CD4-positive, alpha-beta T cell treated with Interleukin-12 subunit alpha and Interleukin-12 subunit beta, for 1 hour (primary cell): ENCODE data around the gene ITM2C.

Experiments used
- DNase-seq: peaks from one replicate; pipeline ENCODE4 v3.0.0-alpha.2; 2020

Gene ITM2C

DNA sequence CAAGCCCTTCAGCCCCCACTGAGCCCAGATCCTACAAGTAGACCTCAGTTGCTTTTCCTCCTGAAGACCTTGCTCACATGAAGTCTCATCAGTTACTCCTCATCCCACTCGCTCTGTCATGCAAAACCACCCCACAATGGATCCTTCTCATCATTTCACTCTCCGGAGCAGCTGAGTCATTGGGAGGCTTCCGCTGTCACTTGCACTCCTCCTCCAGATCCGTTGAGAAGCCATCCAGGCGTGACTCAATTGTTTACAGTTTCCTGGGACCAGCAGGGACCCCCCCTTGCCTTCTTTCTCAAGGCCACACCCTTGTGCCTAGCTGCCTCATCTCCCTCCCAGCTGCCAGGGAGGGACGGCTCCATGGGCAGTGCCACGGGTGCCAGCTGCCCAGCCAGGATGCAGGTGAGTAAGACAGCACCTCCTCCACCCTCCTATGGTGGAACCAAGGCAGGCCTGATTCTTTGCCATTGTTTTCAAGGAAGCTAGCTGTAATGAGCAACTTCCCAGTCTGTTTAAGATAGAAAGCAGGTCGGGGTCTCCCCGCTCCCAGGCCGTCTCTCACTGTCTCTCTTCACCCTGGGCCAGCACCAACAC is 44.0 kb downstream of the ITM2C start:
- no peak for DNase-seq

DNA sequence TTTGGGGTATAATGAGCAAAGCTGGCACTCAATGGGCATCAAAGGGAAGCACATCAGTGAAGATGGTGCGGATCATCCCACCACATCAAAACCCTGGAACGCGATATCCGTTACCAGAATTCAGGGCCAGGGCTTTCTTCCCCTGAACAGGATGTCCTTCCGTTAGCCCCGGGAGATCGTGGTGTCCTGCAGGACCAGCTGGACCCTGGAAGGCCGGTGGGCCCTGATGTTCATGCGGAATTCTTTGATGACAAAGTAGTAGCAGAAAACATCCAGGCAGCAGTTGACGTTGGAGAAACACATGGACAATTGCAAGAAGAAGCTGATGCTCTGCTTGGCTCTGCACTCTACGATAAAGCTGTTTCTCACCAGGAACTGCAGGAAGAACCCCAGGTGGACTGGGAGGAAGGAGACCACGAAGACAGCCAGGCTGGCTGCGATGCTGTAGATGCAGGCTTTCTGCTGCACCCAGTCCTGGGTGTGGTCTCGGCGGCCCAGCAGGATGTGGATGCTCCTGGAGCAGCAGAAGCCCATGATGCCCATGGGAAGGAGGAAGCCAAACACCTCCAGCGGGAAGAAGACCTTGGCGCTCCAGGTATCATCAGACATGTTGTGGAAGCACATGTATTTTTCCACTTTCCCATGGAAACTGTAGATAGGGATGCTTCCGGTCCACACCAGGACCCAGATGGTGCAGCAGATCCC is 45.3 kb downstream of the ITM2C start:
- no peak for DNase-seq

DNA sequence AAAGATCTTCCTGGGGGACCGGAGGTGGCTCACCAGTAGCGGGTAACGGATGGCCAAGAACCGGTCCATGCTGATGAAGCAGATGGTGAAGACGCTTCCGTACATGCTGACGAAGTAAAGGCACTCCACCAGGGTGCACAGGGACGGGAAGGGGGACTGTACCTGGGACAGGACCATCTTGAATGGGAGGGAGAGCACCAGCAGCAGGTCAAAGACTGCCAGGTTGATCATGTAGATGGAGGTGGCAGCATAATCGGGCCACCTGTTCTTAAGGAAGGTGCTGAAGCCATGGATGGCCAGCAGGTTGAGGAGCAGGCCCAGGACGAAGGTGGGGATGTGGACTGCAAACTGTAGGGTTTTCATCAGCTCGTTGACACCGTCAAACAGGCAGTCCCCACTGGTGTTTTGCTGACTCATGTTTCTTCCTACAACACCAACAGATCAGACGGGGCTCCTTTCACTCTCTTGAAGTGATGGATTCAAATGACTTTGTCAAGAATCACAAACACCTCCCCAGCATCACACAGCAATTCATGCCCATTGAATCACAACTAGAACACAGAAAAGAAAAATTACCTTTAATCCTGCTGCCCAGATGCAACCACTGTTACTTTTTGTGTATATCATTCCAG is 45.9 kb downstream of the ITM2C start:
- DNase-seq, result no peak

DNA sequence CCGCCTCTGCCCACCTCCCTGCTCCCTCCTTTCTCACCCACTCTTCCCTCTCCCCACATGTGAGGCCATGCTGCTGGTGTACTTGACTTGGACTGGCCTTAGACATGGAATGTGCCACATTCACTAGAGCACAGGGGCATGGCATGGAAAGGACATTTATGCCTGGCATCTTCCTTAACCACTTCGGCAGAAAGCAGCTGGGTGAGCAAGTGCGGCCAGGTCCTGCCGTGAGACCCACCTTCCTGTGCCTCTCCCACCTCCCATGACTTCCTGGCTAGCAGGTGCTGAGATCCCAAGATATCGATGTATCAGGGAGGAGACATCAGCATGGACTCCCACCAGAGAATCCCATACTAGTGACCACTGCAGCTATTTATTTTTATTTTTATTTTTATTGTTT is 47.3 kb downstream of the ITM2C start:
- no peak for DNase-seq

- no peak for DNase-seq
These were observed 48.0 kb downstream of the ITM2C start for GRCh38 chr2:230912724-230913123.

- DNase-seq, result peak; percentile 24
These were observed 48.8 kb downstream of the ITM2C start for GRCh38 chr2:230913406-230914143.

DNA sequence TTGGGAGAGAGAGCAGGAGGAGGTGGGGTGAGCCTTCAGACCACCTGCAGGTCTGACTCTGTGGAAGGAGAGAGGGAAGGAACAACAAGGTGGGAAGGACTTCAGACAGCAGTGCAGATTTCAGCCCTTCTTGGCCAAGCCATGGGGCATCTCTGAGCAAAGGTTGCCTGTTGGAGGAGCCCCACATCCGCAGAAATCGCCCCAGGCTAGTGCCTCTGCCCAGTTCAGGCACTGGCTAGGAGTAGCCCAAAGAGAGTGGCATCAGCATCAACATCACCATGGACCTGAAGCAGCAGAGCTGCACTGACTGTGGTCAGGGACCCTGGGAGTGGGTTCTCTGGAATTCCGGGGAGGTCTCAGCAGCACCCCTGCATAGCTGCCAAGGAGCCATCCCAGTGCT is 50.1 kb downstream of the ITM2C start:
- DNase-seq, result no peak

DNA sequence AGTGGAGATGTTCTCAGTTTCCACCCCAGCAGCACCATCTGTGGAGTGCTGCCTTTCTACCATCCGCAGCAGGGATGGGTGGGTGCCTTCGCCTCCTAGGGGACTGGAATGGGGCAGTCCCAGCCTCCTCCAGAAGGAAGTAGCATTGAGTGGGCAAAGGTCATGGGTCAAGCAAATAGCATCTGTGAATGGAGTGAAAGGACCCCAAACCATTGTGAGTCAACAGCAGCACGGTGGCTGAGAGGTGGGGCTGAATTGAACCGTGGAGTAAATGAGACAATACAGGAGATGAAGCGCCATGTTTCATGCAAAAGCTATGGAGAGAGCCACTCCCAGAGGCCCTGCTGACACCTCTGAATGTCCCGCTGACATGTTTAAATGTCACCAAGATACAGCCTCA is 50.6 kb downstream of the ITM2C start:
- no peak for DNase-seq

GRCh38 chr2:230916218-230916617 is 51.5 kb downstream of the ITM2C start:
- no peak for DNase-seq

GRCh38 chr2:230919240-230919639 is 54.5 kb downstream of the ITM2C start:
- DNase-seq, result no peak

- no peak for DNase-seq
These were observed 54.9 kb downstream of the ITM2C start for GRCh38 chr2:230919681-230920080.

DNA sequence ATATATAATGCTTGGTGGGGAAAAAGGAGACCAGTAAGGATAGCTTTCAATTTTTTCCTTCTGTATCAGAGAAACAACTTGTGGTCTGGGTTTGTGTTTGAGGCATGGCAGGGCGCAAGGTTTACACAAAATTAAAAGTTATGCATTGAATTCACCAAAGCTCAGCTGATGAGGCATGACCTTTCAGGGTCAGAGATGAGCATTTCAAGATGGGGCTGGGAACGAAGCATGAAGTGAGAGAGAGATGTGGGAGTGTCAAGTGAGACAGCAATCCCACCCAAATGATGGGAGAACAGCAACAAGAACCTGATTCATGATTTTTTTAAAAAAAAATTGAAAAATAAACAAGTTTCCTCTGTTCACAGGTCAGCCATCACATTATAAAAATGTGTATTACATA is 55.4 kb downstream of the ITM2C start:
- DNase-seq, result no peak

DNA sequence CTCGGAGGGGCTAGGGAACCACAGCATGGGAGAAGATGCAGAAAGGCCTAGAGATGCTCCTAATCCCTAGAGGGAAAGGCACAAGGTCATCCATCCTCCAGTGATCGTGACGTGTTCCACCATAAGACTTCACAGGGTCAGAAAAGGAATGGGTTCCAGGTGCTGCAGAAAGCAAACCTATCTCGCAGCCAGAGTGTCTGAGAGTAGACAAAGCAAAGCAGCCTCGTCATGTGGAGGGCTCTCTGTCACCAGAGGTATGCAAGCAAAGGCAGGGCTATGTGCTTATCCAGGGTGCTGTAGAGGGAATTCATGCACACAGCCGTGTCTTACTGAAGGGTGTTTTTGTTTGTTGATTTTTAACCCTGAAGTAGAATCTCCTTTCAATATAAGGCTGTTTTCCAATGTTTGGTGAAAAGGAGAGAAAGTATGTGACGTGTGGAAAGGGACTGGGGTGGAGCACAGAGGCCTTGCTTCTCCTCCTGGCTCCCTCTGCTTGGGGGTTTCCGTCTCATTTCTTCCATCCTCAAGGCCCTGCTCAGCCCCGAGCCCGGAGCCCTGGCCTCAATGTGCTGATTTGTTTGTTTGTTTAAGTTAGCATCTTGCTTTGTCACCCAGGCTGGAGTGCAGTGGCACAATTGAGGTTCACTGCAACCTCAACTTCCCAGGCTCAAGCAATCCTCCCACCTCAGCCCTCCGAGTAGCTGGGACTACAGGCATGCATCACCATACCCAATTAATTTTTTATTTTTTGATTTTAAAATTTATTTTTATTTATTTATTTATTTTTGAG is 57.3 kb downstream of the ITM2C start:
- no peak for DNase-seq

DNA sequence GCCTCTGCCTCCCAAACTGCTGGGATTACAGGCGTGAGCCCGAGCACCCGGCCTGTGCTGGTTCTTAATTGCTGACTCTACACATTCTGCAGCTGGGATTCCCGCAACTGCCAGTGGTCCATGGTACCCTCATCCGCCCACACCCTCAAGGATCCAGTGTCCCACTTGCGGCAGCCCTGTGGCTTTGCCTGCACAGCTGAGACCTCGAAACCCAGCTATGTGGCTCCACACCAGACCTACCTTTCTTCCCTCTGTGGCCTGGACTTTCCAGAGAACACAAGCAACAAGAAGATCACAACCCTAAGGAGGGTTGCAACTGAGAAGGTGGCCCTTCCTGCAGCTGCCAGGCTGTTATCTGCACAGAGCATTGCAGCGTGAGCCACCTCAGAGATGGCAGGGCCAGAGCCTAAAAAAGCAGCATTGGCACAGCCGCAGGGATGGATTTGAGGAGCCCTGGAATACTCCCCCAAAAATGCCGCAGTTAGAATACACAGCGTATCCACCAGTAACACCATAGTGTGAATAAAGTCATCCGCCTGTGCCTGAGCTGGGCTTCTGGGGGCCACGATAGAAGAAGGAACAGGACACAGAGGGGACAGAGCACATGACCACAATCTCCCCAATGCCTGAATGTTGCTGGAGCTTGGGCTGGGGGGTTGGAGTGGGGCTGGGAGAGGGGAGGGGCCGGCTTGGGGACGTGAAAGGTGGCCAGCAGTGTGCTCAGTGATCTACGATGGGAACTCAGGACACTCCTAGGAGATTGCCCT is 58.4 kb downstream of the ITM2C start:
- no peak for DNase-seq

- DNase-seq, result no peak
These were observed 59.3 kb downstream of the ITM2C start for GRCh38 chr2:230924092-230924469.

- DNase-seq, result peak; percentile 58
These were observed 60.0 kb downstream of the ITM2C start, which contains the start of gene GPR55 for GRCh38 chr2:230924470-230925341. Gene GPR55, minus strand, starts transcription at chr2:230925242. Its CDS starts 14,280 bp downstream, at chr2:230910962.

GRCh38 chr2:230925443-230925878 is 60.7 kb downstream of the ITM2C start:
- no peak for DNase-seq

GRCh38 chr2:230925879-230926765 is 61.4 kb downstream of the ITM2C start:
- DNase-seq, result no peak

DNA sequence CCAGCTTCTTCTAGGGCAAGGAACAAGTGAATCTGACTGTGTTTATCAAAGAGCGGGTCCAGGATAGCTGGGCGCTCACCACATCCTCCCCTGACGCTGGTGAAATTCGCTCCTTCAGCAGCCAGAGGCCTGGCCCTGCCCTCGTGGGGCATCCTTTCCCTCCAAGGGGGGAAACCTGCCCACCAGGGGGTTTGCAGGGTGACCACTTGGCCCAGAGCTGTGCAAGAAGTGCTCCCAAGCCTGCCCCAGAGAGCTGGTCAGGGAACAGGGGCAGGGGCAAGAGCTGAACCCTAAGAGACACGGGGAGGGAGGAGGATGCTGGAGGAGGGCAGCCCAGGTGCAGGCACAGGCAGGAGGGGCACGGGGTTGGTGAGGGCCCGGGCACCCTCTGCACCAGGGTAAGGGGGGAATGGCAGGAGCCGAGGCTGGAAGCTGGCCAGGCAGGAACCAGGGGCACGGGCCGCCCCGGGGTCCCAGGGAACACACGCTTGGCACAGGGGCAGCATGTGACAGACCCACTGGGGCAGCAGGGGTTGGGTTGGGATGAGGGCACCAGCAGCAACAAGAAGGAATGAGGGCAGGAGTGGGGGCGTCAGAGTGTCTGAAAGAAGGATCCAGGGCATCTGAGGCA is 63.1 kb downstream of the ITM2C start:
- no peak for DNase-seq
